Activated naive CD4-positive, alpha-beta T cell treated with anti-CD3 and anti-CD28 coated beads, Interleukin-2, amount 50 U/mL, for 72 hours (primary cell): ENCODE results near the gene WDR45. TPM values are rescaled to one million over a fixed set of nuclear protein-coding genes. Genes with fewer than 3 reads are reported as not detected.
"Not testable (repeated sequence)": the region's sequence is repeated elsewhere in the genome, so short reads cannot be mapped to it uniquely, and the experiment has no call there.

Experiments
- ATAC-seq, 2 donors: fragments of 150-1000 bp; cut with Tn5 transposase; 2 replicates each; pipeline ENCODE4 v1.10.0; 2021; ENCODE audit warnings: mild to moderate bottlenecking in 2 of 2, moderate library complexity in 2 of 2
- DNase-seq, 2 donors: peaks; one replicate each; pipeline ENCODE4 v3.0.0; 2021 to 2022; ENCODE audit warnings: low spot score in 2 of 2
- H3K27ac Mint-ChIP-seq, 2 donors: one replicate each; pipeline ENCODE4 v1.8.0; 2022; ENCODE audit warnings: mild to moderate bottlenecking in 2 of 2, mixed read lengths in 2 of 2
- H3K36me3 Mint-ChIP-seq, 2 donors: one replicate each; pipeline ENCODE4 v1.8.0; 2022; ENCODE audit warnings: mixed read lengths in 2 of 2
- H3K9me3 Mint-ChIP-seq, 2 donors: one replicate each; pipeline ENCODE4 v1.8.0; 2022; ENCODE audit warnings: mixed read lengths in 2 of 2
- total RNA-seq, 2 donors: library from RNA; stranded (reverse); gene quantifications; one replicate each; pipeline ENCODE4 v1.2.3, GENCODE V29; 2022

Gene WDR45
- 10 to 100 TPM; 24.6 to 57.5 TPM for total RNA-seq

DNA sequence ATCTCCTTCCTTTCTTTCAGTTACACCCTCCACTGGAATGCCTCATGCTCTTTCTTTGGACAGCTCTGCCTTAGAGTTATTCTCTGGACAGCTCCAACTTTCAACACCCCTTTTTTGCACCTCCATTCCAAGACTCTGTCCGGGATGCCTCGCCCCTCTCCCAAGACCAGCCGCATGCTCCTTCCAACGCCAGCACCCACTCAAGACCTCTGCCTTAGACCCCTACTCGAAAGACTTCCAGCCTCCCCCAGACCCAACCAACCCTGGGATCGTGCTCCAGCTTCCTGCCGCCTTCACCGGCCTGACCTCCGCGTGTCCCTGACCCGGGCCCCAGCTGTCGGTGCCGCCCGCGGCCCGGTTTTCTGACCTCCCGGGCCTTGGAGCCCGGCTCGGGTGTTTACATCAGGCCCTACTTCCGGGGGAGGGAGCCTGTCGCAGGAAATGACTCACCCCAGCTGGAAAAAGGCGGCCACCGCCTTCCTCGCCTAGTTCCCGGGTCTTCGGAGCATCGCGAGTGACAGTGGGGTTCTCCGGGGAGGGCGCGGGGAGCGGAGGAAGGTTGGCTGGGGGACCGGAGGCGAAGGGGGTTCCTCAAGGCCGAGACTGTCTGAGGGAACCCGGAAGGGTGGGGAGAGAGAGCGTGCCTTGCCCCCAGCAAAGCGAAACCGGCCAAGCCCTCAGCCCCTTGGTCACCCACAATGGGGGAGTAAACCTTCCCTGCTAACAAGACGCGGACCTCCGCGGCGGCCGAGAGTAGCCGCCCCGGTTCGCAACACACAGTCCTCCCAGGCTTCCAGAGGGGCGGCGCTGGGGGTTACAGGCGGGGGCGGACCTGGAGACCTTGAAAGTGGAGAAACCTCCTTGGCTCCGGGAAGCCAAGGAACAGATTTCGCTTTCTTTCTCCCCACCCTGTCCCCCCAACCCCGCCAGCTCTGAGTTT lies at the start of gene WDR45:
WDR45 (minus strand) TSS at position 399 of the 940 bp plus-strand sequence. CDS start 1,792 bp downstream, outside the sequence.
- peak; percentile 55 to 78 for DNase-seq
- H3K36me3 Mint-ChIP-seq = peaks cover 0 to 7% of the 10 kb centered on the region in 2 donors
- peak within 1 kb of the TSS; percentile 95 to 99 for H3K27ac Mint-ChIP-seq
- peak; percentile 89 to 92 for ATAC-seq
- H3K9me3 Mint-ChIP-seq = no peaks in the 10 kb centered on the region

DNA sequence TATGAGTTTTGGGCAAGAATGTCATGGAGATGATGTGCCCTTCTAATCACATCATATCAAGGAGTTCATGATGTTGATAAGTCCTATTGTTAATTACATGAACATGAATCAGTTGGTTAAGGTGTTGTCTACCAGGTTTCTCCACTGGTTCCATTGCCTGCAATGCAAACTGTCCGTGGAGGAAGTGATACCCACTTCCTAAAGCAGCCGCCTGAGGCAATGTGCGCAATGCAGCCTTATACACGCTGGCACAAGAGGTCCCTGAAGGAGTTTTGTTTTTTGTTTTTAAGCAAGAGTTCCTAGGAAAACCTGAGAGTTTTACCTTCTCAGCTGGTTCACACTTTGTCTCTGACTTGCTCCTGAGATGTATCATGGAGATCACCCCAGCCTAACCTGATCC lies 49.7 kb upstream of the WDR45 start:
- DNase-seq = no peak
- H3K9me3 Mint-ChIP-seq = no peaks in the 10 kb centered on the region

DNA sequence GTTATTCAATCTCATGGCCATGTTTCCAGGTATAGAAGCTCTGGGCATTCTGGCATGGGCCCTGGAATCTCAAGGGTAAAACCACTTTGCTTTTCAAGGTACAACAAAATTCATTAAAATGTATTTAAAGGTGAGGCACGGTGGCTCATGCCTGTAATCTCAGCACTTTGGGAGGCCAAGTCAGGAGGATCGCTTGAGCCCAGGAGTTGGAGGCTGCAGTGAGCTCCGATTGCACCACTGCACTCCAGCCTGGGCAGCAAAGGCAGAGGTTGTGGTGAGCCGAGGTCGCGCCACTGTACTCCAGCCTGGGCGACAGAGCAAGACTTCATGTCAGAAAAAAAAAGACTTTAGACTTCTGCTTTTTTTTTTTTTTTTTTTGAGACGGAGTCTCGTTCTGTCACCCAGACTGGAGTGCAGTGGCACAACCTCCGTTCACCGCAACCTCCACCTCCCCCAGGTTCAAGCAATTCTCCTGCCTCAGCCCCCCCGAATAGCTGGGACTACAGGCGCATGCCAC lies 48.1 kb upstream of the WDR45 start:
- H3K27ac Mint-ChIP-seq, H3K36me3 Mint-ChIP-seq, H3K9me3 Mint-ChIP-seq, ATAC-seq, DNase-seq: not testable (repeated sequence)

More for the DNA sequence above, 49.7 kb upstream of the WDR45 start:
- Mint-ChIP-seq H3K36me3 (no peaks in the 10 kb centered on the region), H3K27ac (no peak overlapping the region)
- ATAC-seq = no peak

DNA sequence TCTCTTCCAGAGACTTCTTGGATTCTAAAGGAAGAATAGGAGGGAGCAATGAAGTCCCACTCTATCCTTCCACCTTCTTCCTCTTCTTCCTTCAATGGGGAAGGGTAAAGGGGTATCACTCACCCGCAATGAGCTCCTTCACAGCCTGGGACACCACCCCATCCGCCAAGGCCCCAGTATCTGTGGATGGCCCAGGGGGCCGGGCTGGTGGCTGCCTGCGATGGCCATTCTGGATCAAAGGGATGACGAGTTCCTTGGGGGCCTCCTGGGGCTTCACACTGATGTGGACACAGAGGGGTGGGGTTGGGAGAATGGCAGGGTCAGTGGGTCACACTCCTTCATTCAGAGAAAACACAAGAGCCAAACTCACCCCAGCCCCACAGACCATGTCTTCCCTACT lies 42.8 kb upstream of the WDR45 start:
- peaks cover 10 to 26% of the 10 kb centered on the region in 2 donors for H3K36me3 Mint-ChIP-seq
- H3K27ac Mint-ChIP-seq = peak overlapping the region; percentile 98 to 99
- no peak for DNase-seq
- H3K9me3 Mint-ChIP-seq = no peaks in the 10 kb centered on the region
- no peak for ATAC-seq

DNA sequence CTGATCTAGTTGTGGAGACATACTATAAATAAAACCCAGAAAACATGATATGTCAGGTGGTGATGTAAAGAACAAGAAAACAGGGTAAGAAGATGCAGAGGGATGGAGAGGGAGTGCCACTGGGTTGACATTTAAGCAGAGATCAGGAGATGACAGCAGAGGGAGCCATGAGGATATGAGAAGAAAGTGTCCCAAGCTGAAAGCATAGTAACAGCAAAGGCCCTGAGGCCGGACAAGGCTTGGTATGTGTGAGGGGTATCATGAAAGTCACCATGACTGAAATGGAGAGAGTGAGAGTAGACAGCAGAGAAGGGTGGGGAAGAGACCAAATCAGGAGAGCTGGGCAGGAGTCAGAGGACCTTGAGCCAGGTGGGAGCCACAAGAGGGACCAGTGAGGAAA lies 40.4 kb upstream of the WDR45 start:
- DNase-seq (no peak), ATAC-seq (no peak)
- H3K27ac Mint-ChIP-seq = peak overlapping the region; percentile 24 to 38
- peaks cover 10 to 34% of the 10 kb centered on the region in 2 donors for H3K36me3 Mint-ChIP-seq
- no peaks in the 10 kb centered on the region for H3K9me3 Mint-ChIP-seq

DNA sequence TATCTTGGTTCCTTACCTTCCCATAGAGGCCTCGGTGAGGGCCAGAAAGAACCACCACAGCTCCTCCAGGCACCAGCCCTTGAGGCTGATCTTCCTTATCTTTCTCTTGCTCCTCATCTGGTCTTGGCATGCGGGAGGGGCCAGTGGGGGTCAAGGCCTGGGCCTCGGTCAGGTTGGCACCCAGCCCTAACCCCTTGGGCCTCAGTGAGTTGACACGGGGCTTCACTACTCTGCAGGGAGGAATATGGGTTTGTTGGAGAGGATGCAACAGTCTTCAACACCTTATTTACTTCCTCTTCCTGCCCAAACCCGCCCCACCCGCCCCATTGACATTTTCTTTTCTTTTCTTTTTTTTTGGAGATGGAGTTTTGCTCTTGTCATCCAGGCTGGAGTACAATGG lies 37.9 kb upstream of the WDR45 start:
- DNase-seq = no peak
- peaks cover 0 to 24% of the 10 kb centered on the region in 2 donors for H3K36me3 Mint-ChIP-seq
- H3K9me3 Mint-ChIP-seq = no peaks in the 10 kb centered on the region
- no peak for ATAC-seq
- H3K27ac Mint-ChIP-seq = peak overlapping the region in 1 of 2 donors; percentile 81

DNA sequence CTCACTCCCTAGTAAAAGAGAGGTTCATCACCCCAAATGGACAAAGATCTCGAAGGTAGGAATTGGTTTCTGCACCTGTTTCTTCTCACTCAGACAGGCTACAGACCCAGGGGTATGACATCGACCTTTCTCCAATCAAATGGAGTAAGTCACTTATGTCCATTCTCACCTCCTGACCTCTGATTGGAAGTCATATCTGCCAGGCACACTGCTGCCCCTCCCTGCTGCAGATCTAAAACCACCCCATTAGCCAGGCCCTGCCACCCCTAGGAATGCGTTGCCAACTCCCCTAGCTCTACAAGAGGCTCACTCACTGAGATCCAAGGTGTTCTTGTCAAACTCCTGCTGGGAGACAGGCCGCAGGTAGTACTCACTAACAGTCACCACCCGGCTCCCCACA lies 37.0 kb upstream of the WDR45 start:
- peak overlapping the region; percentile 54 to 81 for H3K27ac Mint-ChIP-seq
- H3K9me3 Mint-ChIP-seq = no peaks in the 10 kb centered on the region
- DNase-seq = no peak
- peaks cover 0 to 17% of the 10 kb centered on the region in 2 donors for H3K36me3 Mint-ChIP-seq
- ATAC-seq = no peak

DNA sequence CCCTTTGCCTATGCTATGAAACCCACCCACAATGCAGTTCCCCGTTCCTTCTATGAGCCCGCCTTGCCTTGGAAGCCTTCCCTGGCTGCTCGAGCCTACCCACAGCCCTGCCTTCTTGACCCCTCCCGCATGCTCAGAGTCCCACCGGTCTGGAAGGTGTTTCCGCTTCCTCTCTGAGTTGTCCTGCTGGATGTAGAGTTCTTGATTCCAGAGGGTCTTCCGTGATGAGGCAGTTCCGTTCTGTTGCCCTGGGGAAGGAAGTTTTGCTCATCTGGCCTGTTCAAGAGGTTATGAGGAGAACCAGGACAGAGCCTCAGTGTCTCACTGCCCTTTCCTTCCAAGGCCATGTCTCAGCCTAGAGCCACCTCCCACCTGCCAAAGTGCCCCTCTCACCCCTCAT lies 36.4 kb upstream of the WDR45 start:
- H3K36me3 Mint-ChIP-seq = peaks cover 0 to 14% of the 10 kb centered on the region in 2 donors
- no peak for ATAC-seq
- no peak for DNase-seq
- no peaks in the 10 kb centered on the region for H3K9me3 Mint-ChIP-seq
- H3K27ac Mint-ChIP-seq = no peak overlapping the region

DNA sequence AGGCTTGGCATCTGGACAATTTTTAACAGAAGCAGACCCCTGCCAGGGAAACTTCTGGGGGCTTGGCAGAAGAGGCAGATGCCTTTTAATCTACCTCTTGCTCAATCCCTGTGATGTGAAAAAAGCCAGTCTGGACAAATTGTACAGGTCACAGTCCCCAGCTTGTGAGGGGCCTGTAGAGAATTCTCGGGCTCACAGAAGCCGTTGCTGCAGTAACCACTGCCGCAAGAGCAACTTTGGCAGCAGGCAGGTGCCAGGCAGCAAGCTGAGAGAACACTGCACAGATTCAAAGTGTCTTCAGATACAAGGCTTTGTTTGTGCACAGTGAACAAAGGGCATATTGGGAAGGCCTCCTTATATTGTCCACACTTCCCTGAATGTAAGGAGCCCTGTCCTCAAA lies 32.1 kb upstream of the WDR45 start:
- Mint-ChIP-seq H3K9me3 (no peaks in the 10 kb centered on the region), H3K27ac (no peak overlapping the region), H3K36me3 (peaks cover 0 to 9% of the 10 kb centered on the region in 2 donors)
- no peak for ATAC-seq
- DNase-seq = no peak

DNA sequence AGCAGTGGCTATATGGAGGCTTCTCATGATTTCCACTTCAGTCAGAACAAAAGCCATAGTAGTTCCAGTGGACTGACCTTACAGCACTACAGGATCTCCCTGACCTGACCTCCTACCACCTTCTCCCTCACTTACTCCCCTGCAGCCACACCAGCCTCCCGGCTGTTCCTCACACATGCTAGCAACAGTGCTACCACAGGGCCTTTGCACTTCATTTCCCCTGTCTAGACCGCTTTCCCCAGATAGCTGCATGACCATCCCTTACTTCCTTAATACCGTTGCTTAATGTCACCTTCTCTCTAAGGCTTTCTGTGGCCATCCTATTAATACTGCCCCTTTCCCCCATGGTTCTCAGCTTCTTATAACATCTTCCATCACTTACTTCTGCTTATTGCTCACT lies 30.7 kb upstream of the WDR45 start:
- Mint-ChIP-seq H3K9me3 (no peaks in the 10 kb centered on the region), H3K36me3 (no peaks in the 10 kb centered on the region), H3K27ac (no peak overlapping the region)
- ATAC-seq (no peak), DNase-seq (no peak)

DNA sequence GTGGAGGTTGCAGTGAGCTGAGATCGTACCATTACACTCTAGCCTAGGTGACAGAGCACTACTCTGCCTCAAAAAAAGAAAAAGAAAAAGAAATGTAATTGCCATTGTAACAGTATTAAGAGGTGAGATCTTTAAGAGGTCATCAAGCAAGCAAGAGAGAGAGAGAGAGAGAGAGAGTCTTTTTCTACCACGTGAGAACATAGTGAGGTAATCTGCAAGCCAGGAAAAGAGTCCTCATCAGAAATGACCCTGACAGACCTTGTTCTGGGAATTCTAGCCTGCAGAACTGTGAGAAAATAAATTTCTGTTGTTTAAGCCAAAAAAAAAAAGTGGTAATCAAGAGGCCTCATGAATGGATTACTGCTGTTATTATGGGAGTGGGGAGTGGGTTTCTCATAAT lies 29.0 kb upstream of the WDR45 start:
- Mint-ChIP-seq H3K9me3 (no peaks in the 10 kb centered on the region), H3K36me3 (no peaks in the 10 kb centered on the region), H3K27ac (no peak overlapping the region)
- no peak for DNase-seq
- no peak for ATAC-seq

DNA sequence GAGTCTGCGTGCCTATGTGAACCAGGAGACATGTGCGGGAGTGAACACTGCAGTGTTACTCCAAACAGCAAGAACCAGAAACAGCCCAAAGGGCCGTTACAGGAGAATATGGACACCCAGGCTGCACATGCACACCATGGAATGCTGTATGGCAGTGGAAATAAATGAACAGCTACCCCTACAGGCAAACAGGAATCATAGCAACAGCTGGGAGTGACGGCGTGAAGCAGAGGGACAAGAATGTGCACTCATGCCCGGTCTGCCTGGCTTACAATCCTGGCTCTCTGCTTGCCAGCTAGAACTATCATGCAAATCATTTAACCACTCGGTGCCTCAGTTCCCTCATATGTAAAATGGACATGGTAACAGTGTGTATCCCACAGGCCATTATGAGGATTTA lies 27.2 kb upstream of the WDR45 start:
- Mint-ChIP-seq H3K36me3 (no peaks in the 10 kb centered on the region), H3K27ac (no peak overlapping the region), H3K9me3 (no peaks in the 10 kb centered on the region)
- ATAC-seq (peak; percentile 46 to 70), DNase-seq (no peak)

DNA sequence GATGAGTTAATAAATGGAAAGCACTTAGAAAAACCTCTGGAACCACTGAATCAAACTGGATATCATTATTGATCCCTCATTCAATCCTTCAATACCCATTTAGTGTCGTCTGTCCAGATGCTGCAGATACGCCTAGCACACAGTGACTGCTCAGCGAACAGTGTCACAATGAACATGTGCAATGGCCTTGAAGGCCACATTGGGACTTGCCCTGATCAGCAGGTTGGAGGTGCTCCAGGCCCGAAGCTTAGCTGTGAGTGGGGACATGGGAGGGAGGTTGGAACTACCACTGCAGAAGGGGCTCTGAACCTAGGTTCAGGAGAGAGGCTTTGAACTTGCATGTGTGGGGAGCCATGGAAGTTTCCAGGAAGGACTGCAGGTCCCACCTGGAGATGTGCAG lies 26.6 kb upstream of the WDR45 start:
- Mint-ChIP-seq H3K9me3 (no peaks in the 10 kb centered on the region), H3K27ac (no peak overlapping the region), H3K36me3 (no peaks in the 10 kb centered on the region)
- no peak for ATAC-seq
- DNase-seq = no peak

DNA sequence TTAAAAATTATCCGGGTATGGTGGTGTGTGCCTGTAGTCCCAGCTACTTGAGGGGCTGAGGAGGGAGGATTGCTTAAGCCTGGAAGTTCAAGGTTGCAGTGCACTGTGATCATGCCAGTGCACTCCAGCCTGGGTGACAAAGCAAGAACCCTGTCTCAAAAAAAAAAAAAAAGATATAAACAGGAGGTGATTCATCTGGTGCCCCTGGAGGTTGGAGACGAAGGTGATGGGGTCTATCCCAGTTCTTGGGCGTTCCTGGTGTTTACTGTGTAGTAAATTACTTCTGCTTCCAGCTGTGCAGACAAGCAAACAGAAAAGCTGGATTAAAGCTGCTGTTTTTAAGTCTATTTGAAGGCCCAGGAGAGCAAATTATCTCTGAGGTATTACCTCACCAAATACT lies 23.9 kb upstream of the WDR45 start:
- Mint-ChIP-seq H3K36me3 (no peaks in the 10 kb centered on the region), H3K27ac (no peak overlapping the region), H3K9me3 (no peaks in the 10 kb centered on the region)
- DNase-seq = no peak
- no peak for ATAC-seq

DNA sequence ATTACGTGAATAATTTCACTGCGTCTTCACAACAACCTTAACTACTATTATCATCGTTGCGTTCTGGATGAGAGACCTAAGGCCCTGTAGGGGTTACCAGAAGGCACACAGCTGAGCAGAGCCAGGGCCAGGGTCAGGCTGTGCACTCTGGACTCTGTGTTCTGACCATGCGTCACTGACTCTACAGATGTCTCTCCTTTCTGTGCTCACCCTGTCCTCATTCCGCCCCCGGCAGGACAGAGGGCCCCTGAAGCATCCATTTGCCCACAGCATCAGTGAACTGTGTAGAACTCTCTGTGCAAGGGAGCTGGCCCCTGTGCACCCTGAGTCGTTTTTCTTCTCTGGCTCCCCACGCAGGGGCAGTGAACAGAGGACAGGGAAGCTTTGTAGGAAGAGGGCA lies 22.5 kb upstream of the WDR45 start:
- no peak for DNase-seq
- Mint-ChIP-seq H3K36me3 (no peaks in the 10 kb centered on the region), H3K27ac (peak overlapping the region in 1 of 2 donors; percentile 91), H3K9me3 (no peaks in the 10 kb centered on the region)
- no peak for ATAC-seq

DNA sequence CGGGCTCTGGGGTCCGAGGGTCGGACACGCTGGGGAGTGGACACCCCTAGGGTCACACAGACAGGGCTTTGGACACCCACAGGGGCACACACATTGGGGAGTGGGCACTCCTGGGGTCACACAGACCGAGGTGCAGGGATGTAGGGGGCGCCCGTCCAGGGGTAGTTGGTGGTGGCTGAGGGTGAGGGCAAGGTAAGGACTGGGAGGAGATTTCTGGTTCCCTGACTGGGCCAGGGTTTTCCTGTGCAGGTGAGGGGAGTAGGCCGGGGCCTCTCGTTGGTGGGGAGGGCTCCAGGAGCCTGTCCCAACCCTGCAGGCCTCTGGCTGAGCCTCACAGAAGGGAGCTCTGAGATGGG lies 21.9 kb upstream of the WDR45 start:
- no peak for DNase-seq
- ATAC-seq = peak in 1 of 2 donors; percentile 7

DNA sequence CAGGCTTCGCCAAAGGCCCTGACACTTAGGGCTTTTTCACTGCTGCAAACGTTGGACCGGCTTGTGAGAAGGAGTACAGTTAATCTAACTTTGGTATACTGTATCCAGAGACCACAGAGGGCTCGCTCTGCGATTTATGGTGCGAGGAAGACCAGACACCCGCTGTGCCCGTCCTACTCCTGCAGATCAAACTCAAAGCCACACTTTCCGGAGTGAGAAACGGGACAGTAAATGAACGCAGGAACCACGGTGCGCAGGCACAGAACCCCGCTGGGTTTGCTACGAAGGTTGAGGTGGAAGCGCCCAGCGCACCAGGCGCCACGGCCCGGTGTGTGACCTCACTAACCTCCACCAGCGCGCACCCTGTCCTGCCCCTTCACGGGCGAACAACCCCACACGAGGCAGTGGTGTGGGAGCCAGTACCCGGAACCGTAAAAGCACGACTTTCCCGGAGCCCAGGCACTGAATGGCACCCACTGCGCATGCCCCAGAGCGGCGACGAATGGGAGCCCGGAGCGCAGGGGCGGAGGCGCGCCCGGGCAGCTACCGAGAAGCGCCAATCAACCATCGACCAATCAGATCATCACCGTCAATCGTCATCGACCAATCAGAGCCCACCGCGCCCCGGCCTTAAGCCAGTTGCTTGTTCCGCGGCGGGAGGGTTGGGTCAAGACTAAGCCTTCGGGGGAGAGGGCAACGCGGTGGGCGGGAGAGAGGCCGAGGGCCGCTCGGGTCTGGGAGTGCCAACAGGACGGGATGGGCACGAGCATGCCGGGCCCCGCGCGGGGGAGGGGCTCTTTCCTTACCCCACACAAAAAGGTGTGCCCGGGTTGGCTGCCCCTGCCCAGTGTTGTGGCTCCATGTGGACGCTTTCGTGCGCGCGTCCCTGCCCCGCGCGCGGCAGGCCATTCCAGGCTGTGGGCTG lies 21.3 kb upstream of the WDR45 start:
- H3K9me3 Mint-ChIP-seq = no peaks in the 10 kb centered on the region
- peak overlapping the region; percentile 91 to 93 for H3K27ac Mint-ChIP-seq
- DNase-seq (peak; percentile 81 to 89), ATAC-seq (peak; percentile 96 to 97)
- no peaks in the 10 kb centered on the region for H3K36me3 Mint-ChIP-seq

More for the DNA sequence above, 21.9 kb upstream of the WDR45 start:
- H3K27ac Mint-ChIP-seq = peak overlapping the region; percentile 57 to 91
- no peaks in the 10 kb centered on the region for H3K9me3 Mint-ChIP-seq
- no peaks in the 10 kb centered on the region for H3K36me3 Mint-ChIP-seq
